GM21723 (cell line): ENCODE results near the gene TRIM34.
"Not testable (repeated sequence)": the region's sequence is repeated elsewhere in the genome, so short reads cannot be mapped to it uniquely, and the experiment has no call there.

Experiments used
- ATAC-seq: cut with Tn5 transposase; IDR thresholded peaks from one replicate; pipeline ENCODE4 v1.9.1; 2021; ENCODE audit warnings: mild to moderate bottlenecking, moderate library complexity; ENCODE audit not compliant: unreplicated experiment

The TRIM34 gene

GRCh38 chr11:5683620-5684019, 58.8 kb downstream of the TRIM34 start:
- not testable (repeated sequence) for ATAC-seq

GRCh38 chr11:5684036-5684645, 59.3 kb downstream of the TRIM34 start:
- peak; percentile 20 for ATAC-seq

GRCh38 chr11:5684646-5685362, 60.0 kb downstream of the TRIM34 start, which contains the start of gene TRIM5:
TRIM5 (minus strand) TSS chr11:5685074; CDS start chr11:5680177, 4,897 bp downstream.
- ATAC-seq = peak; percentile 79

- ATAC-seq = no peak
These were observed 61.6 kb downstream of the TRIM34 start for GRCh38 chr11:5686426-5686825.

- no peak for ATAC-seq
These were observed 63.7 kb downstream of the TRIM34 start for GRCh38 chr11:5688482-5688881.

GRCh38 chr11:5689551-5689983, 64.8 kb downstream of the TRIM34 start, which contains the start of gene TRIM22:
TRIM22 (plus strand) TSS chr11:5689790; CDS start chr11:5696233, 6,443 bp downstream.
- peak; percentile 67 for ATAC-seq

GRCh38 chr11:5690216-5690615, 65.4 kb downstream of the TRIM34 start:
- no peak for ATAC-seq

GRCh38 chr11:5690736-5691135, 65.9 kb downstream of the TRIM34 start:
- ATAC-seq = no peak

- not testable (repeated sequence) for ATAC-seq
These were observed 66.6 kb downstream of the TRIM34 start for GRCh38 chr11:5691238-5691963.

- ATAC-seq = no peak
These were observed 67.2 kb downstream of the TRIM34 start for GRCh38 chr11:5691964-5692361.
